ENCODE data around the gene RNF32.

Gene RNF32

GRCh38 chr7:156638443-156639077 is 2.0 kb upstream of the RNF32 start:
- H3K36me3 ChIP-seq (ENCODE audit: insufficient read depth, low read length): no peaks in the 10 kb centered on the region
- peaks cover 16% of the 10 kb centered on the region for H3K4me1 ChIP-seq (ENCODE audit: insufficient read depth, low read length, severe bottlenecking)
- no peaks in the 10 kb centered on the region for H3F3A ChIP-seq (ENCODE audit: insufficient read depth, low read length)
- no peaks in the 10 kb centered on the region for H3K9me2 ChIP-seq (ENCODE audit: low read depth, low read length)
- H2AFZ ChIP-seq (ENCODE audit: low read length): no peak overlapping the region
- no peaks in the 10 kb centered on the region for H3K27me3 ChIP-seq (ENCODE audit: insufficient read depth, low read length)
- no peak overlapping the region for H3K9ac ChIP-seq (ENCODE audit: low read length)
- H3K79me2 ChIP-seq (ENCODE audit: insufficient read depth, low read length): no peaks in the 10 kb centered on the region
- no peak overlapping the region for H3K4me2 ChIP-seq (ENCODE audit: low read length)
- TF ChIP-seq EZH2 (IDR thresholded peaks at IDR 0.05; ENCODE audit: borderline replicate concordance, low read length) (no peak), CTCF (IDR thresholded peaks at IDR 0.05; ENCODE audit: low read length) (no peak)
- no peak overlapping the region for H3K4me3 ChIP-seq (ENCODE audit: low read depth, low read length, poor library complexity, severe bottlenecking)
- H3K9me3 ChIP-seq (ENCODE audit: low read length): no peaks in the 10 kb centered on the region; the same call in 1 of the 2 replicates
- H3K27ac ChIP-seq (ENCODE audit: low read depth, low read length, poor library complexity, severe bottlenecking): no peak overlapping the region
- H4K20me1 ChIP-seq (ENCODE audit: insufficient read depth, low read length): no peaks in the 10 kb centered on the region

GRCh38 chr7:156639426-156640256 is 933 bp upstream of the RNF32 start:
- Histone ChIP-seq H3K9ac (ENCODE audit: low read length) (no peak overlapping the region; the same call in 1 of the 2 replicates), H3K9me2 (ENCODE audit: low read depth, low read length) (no peaks in the 10 kb centered on the region), H3K4me3 (ENCODE audit: low read depth, low read length, poor library complexity, severe bottlenecking) (peak overlapping the region; percentile 71), H3K27me3 (ENCODE audit: insufficient read depth, low read length) (no peaks in the 10 kb centered on the region), H3F3A (ENCODE audit: insufficient read depth, low read length) (no peaks in the 10 kb centered on the region), H4K20me1 (ENCODE audit: insufficient read depth, low read length) (no peaks in the 10 kb centered on the region), H3K79me2 (ENCODE audit: insufficient read depth, low read length) (no peaks in the 10 kb centered on the region), H2AFZ (ENCODE audit: low read length) (no peak overlapping the region), H3K4me2 (ENCODE audit: low read length) (peak overlapping the region; percentile 47), H3K36me3 (ENCODE audit: insufficient read depth, low read length) (no peaks in the 10 kb centered on the region), H3K27ac (ENCODE audit: low read depth, low read length, poor library complexity, severe bottlenecking) (no peak overlapping the region), H3K4me1 (ENCODE audit: insufficient read depth, low read length, severe bottlenecking) (peaks cover 16% of the 10 kb centered on the region), H3K9me3 (ENCODE audit: low read length) (no peaks in the 10 kb centered on the region; the same call in 1 of the 2 replicates)
- TF ChIP-seq CTCF (IDR thresholded peaks at IDR 0.05; ENCODE audit: low read length): no peak

GRCh38 chr7:156640949-156641485 is 443 bp downstream of the RNF32 start:
- peak overlapping the region; percentile 70 for H3K4me2 ChIP-seq (ENCODE audit: low read length)

More at GRCh38 chr7:156640949-156641485, 443 bp downstream of the RNF32 start:
- Histone ChIP-seq H3K36me3 (ENCODE audit: insufficient read depth, low read length) (no peaks in the 10 kb centered on the region), H3K4me1 (ENCODE audit: insufficient read depth, low read length, severe bottlenecking) (peaks cover 16% of the 10 kb centered on the region), H3K27me3 (ENCODE audit: insufficient read depth, low read length) (no peaks in the 10 kb centered on the region), H3K79me2 (ENCODE audit: insufficient read depth, low read length) (no peaks in the 10 kb centered on the region), H3K9me3 (ENCODE audit: low read length) (no peaks in the 10 kb centered on the region; the same call in 1 of the 2 replicates), H3K9me2 (ENCODE audit: low read depth, low read length) (no peaks in the 10 kb centered on the region), H2AFZ (ENCODE audit: low read length) (peak overlapping the region; percentile 38; the same call in 1 of the 2 replicates), H3F3A (ENCODE audit: insufficient read depth, low read length) (no peaks in the 10 kb centered on the region), H3K4me3 (ENCODE audit: low read depth, low read length, poor library complexity, severe bottlenecking) (peak overlapping the region; percentile 71), H3K9ac (ENCODE audit: low read length) (peak overlapping the region; percentile 75), H4K20me1 (ENCODE audit: insufficient read depth, low read length) (no peaks in the 10 kb centered on the region), H3K27ac (ENCODE audit: low read depth, low read length, poor library complexity, severe bottlenecking) (no peak overlapping the region)
- TF ChIP-seq CTCF (IDR thresholded peaks at IDR 0.05; ENCODE audit: low read length): no peak
- TF ChIP-seq EZH2 (IDR thresholded peaks at IDR 0.05; ENCODE audit: borderline replicate concordance, low read length): no peak
